WERI-Rb-1 (cell line): ENCODE data around the gene MAML2.

ENCODE experiments used
- DNase-seq: peaks from one replicate; pipeline ENCODE4 v3.0.0-alpha.2; 2020
- H3K27ac ChIP-seq: fragments of 250-450 bp; sonication (Bioruptor Pico); 2 replicates; pipeline ENCODE4 v1.5.1; 2020; ENCODE audit warnings: mild to moderate bottlenecking, moderate library complexity
- H3K27me3 ChIP-seq: fragments of 250-450 bp; sonication (Bioruptor Pico); 2 replicates; pipeline ENCODE4 v1.5.1; 2021; ENCODE audit warnings: mild to moderate bottlenecking, low read depth, moderate library complexity; ENCODE audit not compliant: insufficient read depth, severe bottlenecking
- H3K36me3 ChIP-seq: fragments of 250-450 bp; sonication (Bioruptor Pico); 2 replicates; pipeline ENCODE4 v1.5.1; 2020; ENCODE audit warnings: mild to moderate bottlenecking, moderate library complexity
- H3K4me3 ChIP-seq: 2 replicates; pipeline ENCODE4 v1.5.1; 2011; ENCODE audit warnings: low read depth, mild to moderate bottlenecking, control low read depth, low read length
- H3K9me3 ChIP-seq: fragments of 250-450 bp; sonication (Bioruptor Pico); 2 replicates; pipeline ENCODE4 v1.5.1; 2021; ENCODE audit warnings: mild to moderate bottlenecking, moderate library complexity; ENCODE audit not compliant: severe bottlenecking
- TF ChIP-seq, protein P1 (sequence below): IDR thresholded peaks from 2 replicates; pipeline ENCODE4 v1.5.1; 2011; ENCODE audit warnings: low read depth, mild to moderate bottlenecking, control low read depth, inconsistent platforms, low read length

The MAML2 gene

DNA sequence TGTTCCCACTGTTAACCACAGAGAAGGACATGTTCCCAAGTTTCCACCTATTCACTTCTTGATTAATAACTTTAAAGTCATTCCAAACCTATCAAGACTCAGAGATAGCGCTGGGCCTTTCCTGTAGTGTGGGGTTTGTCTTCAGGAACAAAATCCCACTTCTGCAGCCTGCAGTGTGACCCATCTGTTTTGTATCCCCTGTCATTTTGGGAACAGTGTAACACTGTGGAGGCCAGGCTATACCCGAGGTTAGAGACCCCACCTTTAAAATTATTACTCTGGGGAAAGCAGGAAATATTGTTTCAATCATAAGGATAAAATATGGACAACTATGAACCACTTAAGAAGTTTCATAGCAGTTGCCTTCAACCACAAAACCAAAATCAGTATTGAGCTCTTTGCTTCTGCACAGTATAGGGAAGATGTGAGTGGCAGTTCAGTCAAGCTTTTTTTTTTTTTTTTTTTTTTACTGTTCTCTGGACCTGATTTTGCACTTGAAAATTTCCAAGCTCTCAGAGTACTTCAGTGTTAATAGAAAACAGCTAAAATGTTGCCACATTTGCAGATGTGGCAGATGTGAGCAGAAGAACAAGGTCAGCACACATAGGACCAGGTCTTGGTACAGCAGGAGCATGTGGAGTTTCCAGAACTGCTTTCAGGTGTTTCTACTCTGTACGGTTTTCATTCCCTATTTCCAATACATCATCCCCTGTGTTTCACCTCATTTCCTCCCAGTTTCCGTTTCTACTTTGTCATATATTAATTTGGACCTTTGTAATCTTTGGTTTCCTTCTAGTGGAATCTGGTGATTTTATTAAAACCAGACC lies 121.5 kb downstream of the MAML2 start:
- no peak overlapping the region for H3K27ac ChIP-seq

DNA sequence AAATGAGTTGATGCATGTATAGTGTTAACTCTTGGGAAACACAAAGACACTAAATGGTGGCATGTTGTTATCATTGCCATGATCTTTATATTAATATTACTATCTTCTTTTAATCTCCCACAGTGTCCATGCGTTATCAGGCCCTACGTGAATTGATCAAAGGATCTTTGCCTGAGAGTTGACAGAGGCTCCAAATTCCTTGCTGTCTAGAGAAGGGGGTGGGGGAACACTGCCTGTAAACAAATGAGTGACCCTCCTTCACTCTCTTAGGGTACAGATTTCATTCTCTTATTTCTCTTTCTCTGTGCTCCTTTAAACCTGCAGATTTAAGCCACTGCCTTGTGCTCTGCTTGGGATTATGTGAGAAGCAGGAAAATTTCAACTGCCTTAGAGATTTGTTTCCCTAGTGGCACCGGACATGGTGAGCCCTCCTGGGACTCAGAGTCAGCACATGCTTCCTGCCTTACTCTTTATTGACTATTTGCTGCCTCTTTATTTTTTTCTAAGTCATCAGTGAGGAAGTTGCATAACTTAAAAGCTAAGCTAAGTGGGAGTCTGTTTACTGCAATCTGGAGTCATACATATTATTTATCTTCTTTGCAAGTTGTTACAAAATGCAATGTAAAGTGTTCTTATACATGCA lies 122.9 kb downstream of the MAML2 start:
- TF ChIP-seq, protein P1, sequence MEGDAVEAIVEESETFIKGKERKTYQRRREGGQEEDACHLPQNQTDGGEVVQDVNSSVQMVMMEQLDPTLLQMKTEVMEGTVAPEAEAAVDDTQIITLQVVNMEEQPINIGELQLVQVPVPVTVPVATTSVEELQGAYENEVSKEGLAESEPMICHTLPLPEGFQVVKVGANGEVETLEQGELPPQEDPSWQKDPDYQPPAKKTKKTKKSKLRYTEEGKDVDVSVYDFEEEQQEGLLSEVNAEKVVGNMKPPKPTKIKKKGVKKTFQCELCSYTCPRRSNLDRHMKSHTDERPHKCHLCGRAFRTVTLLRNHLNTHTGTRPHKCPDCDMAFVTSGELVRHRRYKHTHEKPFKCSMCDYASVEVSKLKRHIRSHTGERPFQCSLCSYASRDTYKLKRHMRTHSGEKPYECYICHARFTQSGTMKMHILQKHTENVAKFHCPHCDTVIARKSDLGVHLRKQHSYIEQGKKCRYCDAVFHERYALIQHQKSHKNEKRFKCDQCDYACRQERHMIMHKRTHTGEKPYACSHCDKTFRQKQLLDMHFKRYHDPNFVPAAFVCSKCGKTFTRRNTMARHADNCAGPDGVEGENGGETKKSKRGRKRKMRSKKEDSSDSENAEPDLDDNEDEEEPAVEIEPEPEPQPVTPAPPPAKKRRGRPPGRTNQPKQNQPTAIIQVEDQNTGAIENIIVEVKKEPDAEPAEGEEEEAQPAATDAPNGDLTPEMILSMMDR = no peak
- Histone ChIP-seq H3K27me3 (no peaks in the 10 kb centered on the region), H3K4me3 (no peak overlapping the region), H3K36me3 (peaks cover 3% of the 10 kb centered on the region; the same call in 1 of the 2 replicates), H3K27ac (0 out of 2 replicates have a peak overlapping the region, but pooled peaks have one; percentile 1), H3K9me3 (no peaks in the 10 kb centered on the region)
- no peak for DNase-seq

More for the DNA sequence above, 121.5 kb downstream of the MAML2 start:
- DNase-seq = no peak
- TF ChIP-seq, protein P1 = no peak
- Histone ChIP-seq H3K36me3 (peaks cover 3% of the 10 kb centered on the region; the same call in 1 of the 2 replicates), H3K27me3 (no peaks in the 10 kb centered on the region), H3K9me3 (no peaks in the 10 kb centered on the region), H3K4me3 (no peak overlapping the region)

DNA sequence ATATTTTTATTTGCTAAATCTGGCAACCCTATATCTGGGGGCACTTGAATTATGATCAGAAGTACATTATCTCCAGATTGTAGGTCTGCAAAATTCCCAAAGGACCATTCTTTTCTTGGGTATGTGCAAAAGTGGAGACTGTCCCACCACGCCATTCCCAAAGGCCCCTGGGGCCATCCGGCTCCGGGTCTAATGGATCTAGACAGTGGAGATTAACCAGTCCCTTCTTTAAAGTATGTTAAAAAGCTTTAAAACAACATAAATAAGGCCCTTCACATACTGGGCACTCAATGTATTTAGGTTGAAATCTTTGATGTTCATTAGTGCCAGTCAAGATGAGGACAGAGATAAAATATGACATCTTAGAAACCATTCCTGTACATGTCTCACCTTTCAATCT lies 124.1 kb downstream of the MAML2 start:
- H3K9me3 ChIP-seq = no peaks in the 10 kb centered on the region
- no peak overlapping the region for H3K4me3 ChIP-seq
- no peaks in the 10 kb centered on the region for H3K36me3 ChIP-seq
- H3K27ac ChIP-seq = no peak overlapping the region
- DNase-seq = no peak
- TF ChIP-seq, protein P1 = no peak
- H3K27me3 ChIP-seq = no peaks in the 10 kb centered on the region

DNA sequence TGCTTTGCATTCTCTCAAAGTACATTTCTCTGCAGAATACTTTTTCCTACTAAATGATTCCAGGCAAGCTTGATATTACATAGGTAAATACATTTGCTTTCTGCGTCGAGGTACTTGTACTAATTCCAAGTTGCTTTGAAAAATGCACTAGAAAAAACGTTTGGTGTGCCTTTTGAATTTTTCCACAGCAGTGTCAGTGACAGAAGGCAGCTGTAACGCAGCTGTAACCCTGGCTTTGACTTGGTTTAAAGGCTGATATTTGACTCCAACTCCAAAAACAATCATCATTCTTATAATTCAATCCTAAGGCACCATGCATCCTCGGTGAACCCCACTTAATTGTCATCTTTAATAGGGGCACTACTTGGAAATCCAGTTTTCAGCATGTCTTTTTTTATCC lies 125.0 kb downstream of the MAML2 start:
- no peaks in the 10 kb centered on the region for H3K27me3 ChIP-seq
- TF ChIP-seq, protein P1 = no peak
- DNase-seq = no peak
- H3K27ac ChIP-seq = peak overlapping the region; percentile 26
- H3K9me3 ChIP-seq = no peaks in the 10 kb centered on the region
- H3K4me3 ChIP-seq = no peak overlapping the region
- no peaks in the 10 kb centered on the region for H3K36me3 ChIP-seq

DNA sequence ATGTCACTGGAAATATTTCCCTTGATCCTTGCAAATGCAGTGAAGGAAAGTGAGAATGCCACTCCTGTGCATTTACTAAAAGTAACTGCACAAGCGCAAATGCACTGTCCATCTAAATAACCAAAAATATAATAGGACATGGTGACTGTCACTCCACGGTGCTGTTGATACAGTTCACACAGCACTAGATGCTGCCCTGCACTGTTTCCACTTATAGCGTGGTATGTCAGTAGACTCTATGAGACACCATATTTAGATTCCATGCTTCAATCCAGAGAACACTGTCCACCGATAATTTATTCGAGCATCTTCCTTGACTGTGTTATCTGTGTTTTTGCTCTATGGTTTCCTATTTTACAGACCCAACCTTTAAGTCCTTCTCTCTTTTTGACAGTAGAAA lies 125.8 kb downstream of the MAML2 start:
- Histone ChIP-seq H3K4me3 (no peak overlapping the region), H3K27ac (no peak overlapping the region; the same call in 1 of the 2 replicates)
- TF ChIP-seq, protein P1 = no peak

More for the DNA sequence above, 125.8 kb downstream of the MAML2 start:
- H3K27me3 ChIP-seq = no peaks in the 10 kb centered on the region
- H3K9me3 ChIP-seq = no peaks in the 10 kb centered on the region
- no peaks in the 10 kb centered on the region for H3K36me3 ChIP-seq
- no peak for DNase-seq
